Spinal cord (tissue), 10 donors: Measurements from ENCODE around the gene GREM2. TPM values are rescaled to one million over a fixed set of nuclear protein-coding genes. Genes with fewer than 3 reads are reported as not detected.

Experiments used
- DNase-seq, 6 donors: peaks; one replicate each; pipeline versions ENCODE4 v3.0.0 to v3.0.0-alpha.2; 2013 to 2015; ENCODE audit warnings: low spot score in 6 of 6, low read depth in 4 of 6
- H3K27ac ChIP-seq: one replicate; pipeline ENCODE4 v1.5.1; 2013; ENCODE audit warnings: low read depth, low read length, control low read depth
- H3K27me3 ChIP-seq: one replicate; pipeline ENCODE4 v1.6.1; 2013; ENCODE audit warnings: low read length; ENCODE audit not compliant: control insufficient read depth, insufficient read depth
- H3K36me3 ChIP-seq: one replicate; pipeline ENCODE4 v1.6.1; 2013; ENCODE audit warnings: low read length; ENCODE audit not compliant: control insufficient read depth, insufficient read depth
- H3K4me1 ChIP-seq: one replicate; pipeline ENCODE4 v1.6.1; 2013; ENCODE audit warnings: low read length; ENCODE audit not compliant: control insufficient read depth, insufficient read depth
- H3K4me3 ChIP-seq: one replicate; pipeline ENCODE4 v1.5.1; 2013; ENCODE audit warnings: low read depth, low read length, control low read depth
- H3K9me3 ChIP-seq: one replicate; pipeline ENCODE4 v1.6.1; 2013; ENCODE audit warnings: low read length; ENCODE audit not compliant: control insufficient read depth, insufficient read depth
- WGBS: methylation state at CpG from one replicate; pipeline ENCODE4 v1.1.5; 2013; ENCODE audit warnings: missing lambda C conversion rate; ENCODE audit not compliant: insufficient coverage; 5-methylcytosine and 5-hydroxymethylcytosine counted together
- polyA plus RNA-seq, 2 donors: library from polyadenylated mRNA; unstranded; fragments of 120-200 nt; gene quantifications; one replicate each; pipeline ENCODE4 v1.2.1, GENCODE V29; 2013; ENCODE audit not compliant: insufficient read length in 2 of 2
- total RNA-seq, 2 donors: library from RNA; depleted of rRNA in 1 of 2; stranded (reverse); fragments of 120-200 nt in 1 of 2; fragments of >200 nt in 1 of 2; gene quantifications; one replicate each; pipeline versions ENCODE4 v1.2.3 to v1.2.4, GENCODE V29; 2013 to 2014
- donor health status: healthy.

GREM2 gene
- total and polyA plus RNA-seq, 4 donors, result 1.3 to 10.9 (median 8.5) TPM

DNA sequence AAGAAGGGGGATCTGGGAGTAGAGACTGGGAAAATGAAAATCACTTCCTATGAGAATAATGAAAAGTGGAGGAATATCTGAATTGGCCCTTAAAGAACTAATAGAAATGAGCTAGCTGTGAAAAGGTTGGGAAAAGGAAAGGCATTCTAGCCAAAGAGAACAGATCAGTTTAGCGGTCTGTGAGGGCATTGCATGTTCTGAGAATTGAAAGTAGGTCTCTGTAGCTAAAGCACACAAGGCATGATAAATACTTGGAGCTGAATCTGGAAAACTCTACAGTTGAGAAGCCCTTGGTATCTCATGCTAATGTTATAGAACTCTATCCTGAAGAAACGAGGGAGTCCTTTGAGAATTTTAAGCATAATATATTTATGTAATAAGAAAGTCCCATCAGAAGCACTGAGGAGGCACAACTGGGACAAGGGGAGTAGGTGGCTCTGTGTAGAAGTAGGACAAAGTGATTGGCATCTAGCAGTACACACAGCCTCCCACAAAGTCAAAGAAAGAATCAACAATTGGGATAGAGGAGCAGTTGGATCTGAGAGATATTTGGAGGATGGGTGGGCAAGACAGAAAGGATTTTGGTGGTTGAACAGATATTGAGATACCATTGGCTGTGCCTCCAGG, 78.7 kb downstream of the GREM2 start:
- 100% methylated on average over 1 of the region's 2 CpGs for WGBS
- no peak overlapping the region for H3K27ac ChIP-seq
- H3K9me3 ChIP-seq, result no peaks in the 10 kb centered on the region
- H3K4me3 ChIP-seq, result no peak overlapping the region
- H3K27me3 ChIP-seq, result no peaks in the 10 kb centered on the region
- no peaks in the 10 kb centered on the region for H3K36me3 ChIP-seq
- H3K4me1 ChIP-seq, result no peaks in the 10 kb centered on the region
- DNase-seq, result no peak

DNA sequence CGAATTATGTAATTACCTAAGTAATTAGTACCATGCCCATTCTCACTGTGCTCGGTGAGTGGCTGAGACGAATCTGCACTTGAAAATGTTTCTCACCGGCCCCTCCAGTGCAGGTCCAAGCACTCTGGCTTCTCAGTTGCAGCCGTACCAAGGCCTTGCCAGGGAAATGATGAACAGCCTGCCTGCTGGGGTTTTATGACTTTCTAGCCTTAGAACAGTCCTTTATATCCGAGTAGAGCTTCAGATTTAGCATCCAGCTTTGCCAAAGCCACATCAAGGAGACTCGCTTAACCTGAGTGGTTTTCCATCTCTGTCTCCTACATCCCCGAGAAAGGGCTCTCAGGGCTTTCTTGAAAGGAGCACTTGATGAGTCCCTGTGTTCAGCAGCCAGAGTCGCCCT, 83.4 kb downstream of the GREM2 start:
- H3K27me3 ChIP-seq, result no peaks in the 10 kb centered on the region
- H3K4me1 ChIP-seq, result no peaks in the 10 kb centered on the region
- H3K27ac ChIP-seq, result no peak overlapping the region
- peak in 1 of 6 donors; percentile 25 for DNase-seq
- H3K9me3 ChIP-seq, result no peaks in the 10 kb centered on the region
- no peak overlapping the region for H3K4me3 ChIP-seq
- no peaks in the 10 kb centered on the region for H3K36me3 ChIP-seq
- WGBS, result 53% methylated on average over 6 of the region's 9 CpGs

DNA sequence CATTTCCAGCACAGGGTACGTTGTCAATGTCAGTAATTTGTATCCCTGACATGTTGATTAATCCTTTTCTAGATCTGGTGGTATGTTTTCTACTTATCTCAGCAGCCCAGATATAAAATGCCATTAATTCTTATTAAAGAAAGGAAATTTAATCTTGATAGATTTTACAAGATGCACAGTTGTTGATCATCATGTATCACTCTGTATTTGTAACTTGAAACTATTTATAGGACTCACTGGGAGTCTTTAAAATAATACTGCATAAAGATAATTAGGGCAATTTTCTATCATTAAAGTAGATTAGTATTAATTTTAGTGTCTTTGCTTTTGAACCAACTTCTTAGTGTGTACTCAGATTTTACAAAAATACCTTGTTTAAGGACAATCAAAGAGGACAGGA, 84.9 kb downstream of the GREM2 start:
- Histone ChIP-seq H3K36me3 (no peaks in the 10 kb centered on the region), H3K4me1 (no peaks in the 10 kb centered on the region), H3K9me3 (no peaks in the 10 kb centered on the region), H3K27ac (no peak overlapping the region), H3K4me3 (no peak overlapping the region), H3K27me3 (no peaks in the 10 kb centered on the region)
- no CpG with 5 or more reads among the region's 1 CpG for WGBS
- no peak for DNase-seq

DNA sequence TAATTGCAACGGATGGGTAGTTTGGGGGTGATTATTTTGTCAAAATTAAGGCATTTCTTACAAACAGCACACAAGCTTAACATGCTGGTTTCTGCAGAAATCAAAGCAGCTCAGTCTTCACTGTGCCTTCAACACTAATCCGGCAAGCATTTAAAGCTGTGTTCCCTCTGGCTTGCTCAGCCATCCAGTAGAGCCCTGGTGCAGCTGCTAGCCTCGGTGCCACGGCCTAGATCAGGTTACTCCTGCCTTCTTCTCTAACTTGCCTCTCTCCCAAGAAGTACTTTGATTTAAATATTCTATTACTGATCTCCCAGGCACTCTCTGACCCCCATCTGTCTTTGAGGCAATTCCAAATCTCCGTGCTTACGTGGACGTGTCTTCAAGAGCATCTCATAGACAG, 85.6 kb downstream of the GREM2 start:
- 63% methylated on average over 6 of the region's 7 CpGs for WGBS
- H3K4me3 ChIP-seq, result no peak overlapping the region
- H3K4me1 ChIP-seq, result no peaks in the 10 kb centered on the region
- DNase-seq, result peak in 1 of 6 donors; percentile 30
- no peaks in the 10 kb centered on the region for H3K9me3 ChIP-seq
- H3K36me3 ChIP-seq, result no peaks in the 10 kb centered on the region
- H3K27ac ChIP-seq, result no peak overlapping the region
- H3K27me3 ChIP-seq, result no peaks in the 10 kb centered on the region

DNA sequence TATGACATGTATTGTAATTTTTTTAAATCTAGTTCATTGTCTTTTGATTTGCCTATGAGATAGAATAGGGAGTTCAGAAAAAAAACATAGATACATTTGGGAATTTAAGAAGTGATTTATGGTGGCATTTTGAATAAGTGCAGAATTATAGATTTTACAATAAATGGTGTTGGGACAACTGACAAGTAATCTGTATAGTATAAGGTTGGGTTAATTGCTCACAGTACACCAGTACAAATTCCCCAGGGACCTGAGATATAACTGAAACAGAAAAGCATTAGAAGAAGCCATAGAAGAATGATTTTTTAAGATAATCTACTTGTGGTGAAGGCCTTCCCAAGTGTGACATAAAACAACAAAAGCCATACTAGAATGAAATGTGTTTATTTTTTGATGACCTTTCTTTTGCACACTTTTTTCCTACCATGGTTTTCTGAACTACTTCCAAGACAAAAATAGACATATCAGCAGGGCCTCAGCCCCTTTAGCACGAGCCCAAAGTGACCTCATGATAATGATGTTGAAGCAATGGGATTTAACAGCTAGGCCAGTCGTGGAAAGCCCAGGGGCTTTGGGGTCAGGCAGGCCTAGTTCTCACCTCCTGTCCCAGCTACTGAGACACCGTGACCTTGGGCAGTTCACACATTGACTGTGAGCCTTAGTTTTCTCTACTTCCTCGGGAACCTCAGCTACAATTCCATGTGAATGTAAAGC, 87.4 kb downstream of the GREM2 start:
- Histone ChIP-seq H3K27ac (no peak overlapping the region), H3K4me1 (no peaks in the 10 kb centered on the region), H3K4me3 (no peak overlapping the region), H3K36me3 (no peaks in the 10 kb centered on the region), H3K27me3 (no peaks in the 10 kb centered on the region), H3K9me3 (no peaks in the 10 kb centered on the region)
- 86% methylated on average over 4 of the region's 4 CpGs for WGBS
- no peak for DNase-seq

DNA sequence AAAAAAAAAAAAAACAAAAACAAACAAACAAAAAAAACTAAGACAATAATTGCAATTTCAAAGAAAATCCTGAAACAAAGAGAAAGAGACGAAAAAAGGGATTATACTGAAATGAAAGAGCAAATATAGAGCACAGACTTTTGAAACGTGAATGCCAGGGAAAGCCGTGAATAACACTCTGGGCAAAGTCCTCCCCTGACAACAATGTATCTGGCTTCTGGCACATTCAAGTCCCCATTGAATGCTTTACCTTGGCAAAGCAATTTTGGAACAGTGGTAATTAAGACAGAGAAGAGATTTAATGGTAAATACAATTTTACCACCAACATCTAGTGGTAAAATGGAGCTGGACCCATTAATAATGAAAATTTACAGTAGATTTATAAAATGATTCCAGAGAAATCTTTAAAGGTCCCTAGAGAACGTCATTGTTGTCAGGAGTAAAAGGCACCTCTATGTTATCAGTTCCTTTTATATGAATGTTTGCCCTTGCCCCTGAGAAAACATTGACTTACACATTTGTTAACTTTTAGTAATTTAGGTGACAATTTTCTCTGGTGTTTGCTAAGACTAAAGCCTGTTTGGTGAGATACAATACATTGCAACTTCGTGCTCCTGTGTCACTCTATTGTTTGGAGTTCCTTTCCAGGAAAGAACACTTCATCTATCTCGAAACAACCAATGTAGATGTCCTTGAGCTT, 89.7 kb downstream of the GREM2 start:
- WGBS, result no CpG with 5 or more reads among the region's 6 CpGs
- Histone ChIP-seq H3K4me3 (no peak overlapping the region), H3K27me3 (no peaks in the 10 kb centered on the region), H3K9me3 (no peaks in the 10 kb centered on the region), H3K4me1 (no peaks in the 10 kb centered on the region), H3K36me3 (no peaks in the 10 kb centered on the region), H3K27ac (no peak overlapping the region)
- peak in 1 of 6 donors; percentile 65 for DNase-seq

DNA sequence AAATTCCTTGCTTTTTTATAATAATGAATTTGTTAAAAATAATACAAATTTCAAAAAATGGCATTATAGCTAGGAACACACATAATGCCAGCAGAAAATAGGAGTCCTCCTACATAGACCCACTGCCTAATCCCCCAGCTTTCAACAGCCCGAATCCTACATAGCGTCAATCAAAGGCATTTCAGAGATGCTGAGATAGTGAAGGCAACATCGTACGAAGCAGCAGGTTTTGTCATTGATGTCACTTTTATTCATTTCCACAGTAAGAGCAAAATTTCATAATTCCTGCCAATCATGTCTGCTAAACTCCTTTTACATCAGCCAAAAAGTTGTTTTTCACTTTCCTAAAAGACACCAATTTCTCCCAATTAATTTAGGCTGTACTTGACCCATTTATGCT, 94.1 kb downstream of the GREM2 start:
- Histone ChIP-seq H3K36me3 (no peaks in the 10 kb centered on the region), H3K27me3 (no peaks in the 10 kb centered on the region), H3K27ac (no peak overlapping the region), H3K9me3 (no peaks in the 10 kb centered on the region), H3K4me1 (no peaks in the 10 kb centered on the region), H3K4me3 (no peak overlapping the region)
- DNase-seq, result no peak
- 92% methylated on average over 2 of the region's 4 CpGs for WGBS

DNA sequence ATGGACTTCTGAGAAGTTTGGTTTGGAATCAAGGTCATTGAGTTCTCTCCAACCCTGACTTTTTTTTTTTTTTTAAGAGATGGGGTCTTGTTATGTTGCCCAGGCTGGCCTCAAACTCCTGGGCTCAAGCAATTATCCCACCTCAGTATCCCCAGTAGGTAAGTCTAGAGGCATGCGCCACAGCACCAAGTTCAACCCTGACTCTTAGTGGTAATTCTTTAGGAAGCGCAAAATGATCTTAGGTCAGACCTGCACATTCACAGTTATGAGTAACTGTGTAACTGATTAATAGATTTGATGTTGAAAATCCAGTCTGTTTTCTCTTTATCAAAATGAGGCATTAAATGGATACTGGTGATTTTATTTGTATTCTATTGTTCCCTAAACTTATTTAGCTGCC, 95.9 kb downstream of the GREM2 start:
- Histone ChIP-seq H3K27me3 (no peaks in the 10 kb centered on the region), H3K36me3 (no peaks in the 10 kb centered on the region), H3K4me3 (no peak overlapping the region), H3K27ac (no peak overlapping the region), H3K4me1 (no peaks in the 10 kb centered on the region), H3K9me3 (no peaks in the 10 kb centered on the region)
- WGBS, result 100% methylated on average over 1 of the region's 2 CpGs
- DNase-seq, result no peak

DNA sequence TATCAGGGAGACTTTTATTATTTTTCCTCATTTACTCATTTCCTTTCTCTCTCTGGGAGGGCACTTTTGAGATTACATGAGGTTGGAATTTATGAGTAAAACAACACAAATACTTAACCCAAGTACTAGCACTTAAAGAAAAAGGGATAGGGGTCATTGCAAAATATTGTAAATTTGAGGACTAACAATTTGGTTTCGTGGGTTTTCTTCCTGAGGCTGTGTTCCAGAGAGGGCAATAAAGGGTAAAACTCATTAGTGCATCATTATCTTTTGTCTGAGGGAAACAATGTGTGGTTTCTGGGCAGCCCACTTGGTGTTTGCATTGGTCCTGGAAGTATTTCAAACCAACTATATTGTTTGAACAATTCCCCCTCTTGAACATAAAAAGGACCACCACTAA, 96.5 kb downstream of the GREM2 start:
- H3K27me3 ChIP-seq, result no peaks in the 10 kb centered on the region
- WGBS, result no CpG with 5 or more reads among the region's 1 CpG
- no peaks in the 10 kb centered on the region for H3K4me1 ChIP-seq
- no peak overlapping the region for H3K27ac ChIP-seq
- H3K4me3 ChIP-seq, result no peak overlapping the region
- no peak for DNase-seq
- H3K36me3 ChIP-seq, result no peaks in the 10 kb centered on the region
- no peaks in the 10 kb centered on the region for H3K9me3 ChIP-seq

DNA sequence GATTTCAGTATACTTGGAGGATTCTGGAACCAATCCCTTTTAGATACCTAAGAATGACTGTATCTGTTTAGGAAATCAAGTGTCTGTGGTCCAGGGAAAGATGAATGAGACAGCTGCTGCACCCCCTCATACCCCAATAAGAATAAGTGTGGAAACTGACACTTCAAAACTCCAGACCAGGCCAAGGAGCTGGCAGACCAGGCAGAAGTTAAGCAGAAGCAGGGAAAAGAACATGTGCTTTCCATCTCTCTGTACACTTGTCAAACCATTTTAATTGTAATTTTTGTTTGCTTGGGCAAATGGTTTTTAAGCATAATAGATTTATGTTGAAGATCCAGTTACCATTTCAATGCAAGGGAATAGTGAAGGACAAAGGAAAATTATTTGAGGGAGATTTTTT, 100.2 kb downstream of the GREM2 start:
- no peaks in the 10 kb centered on the region for H3K36me3 ChIP-seq
- no peak for DNase-seq
- H3K27ac ChIP-seq, result no peak overlapping the region
- H3K27me3 ChIP-seq, result no peaks in the 10 kb centered on the region
- H3K4me3 ChIP-seq, result no peak overlapping the region
- no peaks in the 10 kb centered on the region for H3K4me1 ChIP-seq
- no peaks in the 10 kb centered on the region for H3K9me3 ChIP-seq
